ENCODE results near the gene ALPI. TPM values are rescaled to one million over a fixed set of nuclear protein-coding genes. Genes with fewer than 3 reads are reported as not detected.
"Not testable (repeated sequence)": the region's sequence is repeated elsewhere in the genome, so short reads cannot be mapped to it uniquely, and the experiment has no call there.

Gene ALPI
- total RNA-seq, 2 donors from 2014 or later = not detected

DNA sequence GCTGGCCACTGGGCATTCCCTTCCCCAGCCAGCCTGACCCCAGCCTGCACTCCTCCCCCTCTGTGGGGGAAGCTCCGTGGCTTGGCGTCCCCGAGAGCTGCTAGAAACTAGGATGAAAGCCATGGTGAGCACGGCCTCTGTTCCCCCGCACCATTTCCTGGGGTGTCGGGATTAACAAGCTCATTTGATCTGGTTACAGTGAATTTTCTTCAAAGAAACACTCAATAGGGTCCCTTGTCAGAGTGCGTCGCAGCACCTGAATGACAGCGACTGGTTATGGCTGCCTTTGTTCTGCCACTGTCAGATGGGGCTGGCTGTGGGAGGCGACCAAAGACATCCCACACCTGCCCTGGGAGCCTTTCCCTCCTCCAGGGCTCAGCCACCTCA lies 7.7 kb upstream of the ALPI start:
- no peak for DNase-seq (ENCODE audit: low spot score)
- H3K4me1 ChIP-seq (replicated peaks) = no peaks in the 10 kb centered on the region
- no peaks in the 10 kb centered on the region for H3K9me3 ChIP-seq
- TF ChIP-seq POLR2A (IDR thresholded peaks at IDR 0.05) (no peak), POLR2AphosphoS5 (IDR thresholded peaks at IDR 0.05) (no peak)
- TF ChIP-seq, protein P1, sequence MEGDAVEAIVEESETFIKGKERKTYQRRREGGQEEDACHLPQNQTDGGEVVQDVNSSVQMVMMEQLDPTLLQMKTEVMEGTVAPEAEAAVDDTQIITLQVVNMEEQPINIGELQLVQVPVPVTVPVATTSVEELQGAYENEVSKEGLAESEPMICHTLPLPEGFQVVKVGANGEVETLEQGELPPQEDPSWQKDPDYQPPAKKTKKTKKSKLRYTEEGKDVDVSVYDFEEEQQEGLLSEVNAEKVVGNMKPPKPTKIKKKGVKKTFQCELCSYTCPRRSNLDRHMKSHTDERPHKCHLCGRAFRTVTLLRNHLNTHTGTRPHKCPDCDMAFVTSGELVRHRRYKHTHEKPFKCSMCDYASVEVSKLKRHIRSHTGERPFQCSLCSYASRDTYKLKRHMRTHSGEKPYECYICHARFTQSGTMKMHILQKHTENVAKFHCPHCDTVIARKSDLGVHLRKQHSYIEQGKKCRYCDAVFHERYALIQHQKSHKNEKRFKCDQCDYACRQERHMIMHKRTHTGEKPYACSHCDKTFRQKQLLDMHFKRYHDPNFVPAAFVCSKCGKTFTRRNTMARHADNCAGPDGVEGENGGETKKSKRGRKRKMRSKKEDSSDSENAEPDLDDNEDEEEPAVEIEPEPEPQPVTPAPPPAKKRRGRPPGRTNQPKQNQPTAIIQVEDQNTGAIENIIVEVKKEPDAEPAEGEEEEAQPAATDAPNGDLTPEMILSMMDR (IDR thresholded peaks at IDR 0.05) = no peak
- WGBS = 54% methylated on average over 10 of the region's 10 CpGs
- H3K36me3 ChIP-seq = no peaks in the 10 kb centered on the region
- H3K4me3 ChIP-seq = no peak overlapping the region
- H3K27me3 ChIP-seq (replicated peaks; ENCODE audit: insufficient read depth) = no peaks in the 10 kb centered on the region
- intact Hi-C loops (cut with DNase I) = no loop called here
- no peak overlapping the region for H3K27ac ChIP-seq

DNA sequence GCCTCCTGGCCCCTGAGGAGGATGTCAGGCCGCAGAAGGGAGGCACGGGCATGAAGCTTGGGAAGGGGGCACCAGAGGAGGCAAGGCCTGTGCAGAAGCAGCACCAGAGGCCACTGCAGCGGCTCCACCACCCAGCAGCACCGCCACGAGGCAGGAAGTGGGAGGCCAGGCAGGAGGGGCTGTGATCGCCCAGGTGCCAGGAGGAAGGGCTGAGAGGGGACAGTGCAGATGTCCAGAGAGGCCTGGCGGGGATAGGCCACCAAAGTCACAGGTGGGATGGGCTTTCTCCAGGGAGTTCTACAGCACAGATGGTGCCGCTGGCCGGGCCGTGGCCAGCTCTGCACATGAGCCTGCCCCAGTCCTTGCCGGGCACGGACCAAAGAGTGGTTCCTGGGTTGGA lies 6.0 kb upstream of the ALPI start:
- no peak overlapping the region for H3K4me3 ChIP-seq
- no peaks in the 10 kb centered on the region for H3K36me3 ChIP-seq
- intact Hi-C loops (cut with DNase I) = no loop called here
- DNase-seq (ENCODE audit: low spot score) = no peak
- no peak overlapping the region for H3K27ac ChIP-seq
- H3K9me3 ChIP-seq = no peaks in the 10 kb centered on the region
- WGBS = 83% methylated on average over 12 of the region's 12 CpGs
- TF ChIP-seq, protein P1 (IDR thresholded peaks at IDR 0.05) = no peak
- TF ChIP-seq POLR2A (IDR thresholded peaks at IDR 0.05) = no peak
- H3K4me1 ChIP-seq (replicated peaks) = no peaks in the 10 kb centered on the region
- no peaks in the 10 kb centered on the region for H3K27me3 ChIP-seq (replicated peaks; ENCODE audit: insufficient read depth)

DNA sequence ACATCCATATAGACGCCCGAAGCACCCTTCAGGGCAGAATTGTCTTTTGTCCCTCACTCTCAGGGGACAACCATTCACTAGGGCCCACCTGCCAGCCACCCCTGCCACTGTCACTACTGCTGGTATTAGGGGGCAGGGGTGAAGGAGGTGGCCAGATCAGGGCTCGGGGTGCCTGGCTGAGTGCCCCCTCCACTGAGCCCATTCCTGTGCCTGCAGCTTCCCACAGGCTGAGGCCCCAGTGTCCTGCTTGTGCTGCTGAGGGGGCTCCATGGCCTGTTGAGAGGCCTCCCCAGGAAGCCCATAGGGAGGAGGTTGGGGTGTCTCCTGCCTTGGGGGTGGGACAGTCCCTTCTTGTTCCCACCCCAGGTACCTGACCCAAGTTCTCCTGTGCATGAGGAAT lies 4.3 kb upstream of the ALPI start:
- 95% methylated on average over 3 of the region's 3 CpGs for WGBS
- DNase-seq (ENCODE audit: low spot score); intact Hi-C loops (cut with DNase I); H3K27me3 ChIP-seq (replicated peaks; ENCODE audit: insufficient read depth); H3K9me3 ChIP-seq; H3K4me3 ChIP-seq; H3K4me1 ChIP-seq (replicated peaks); H3K27ac ChIP-seq; H3K36me3 ChIP-seq: not testable (repeated sequence)

DNA sequence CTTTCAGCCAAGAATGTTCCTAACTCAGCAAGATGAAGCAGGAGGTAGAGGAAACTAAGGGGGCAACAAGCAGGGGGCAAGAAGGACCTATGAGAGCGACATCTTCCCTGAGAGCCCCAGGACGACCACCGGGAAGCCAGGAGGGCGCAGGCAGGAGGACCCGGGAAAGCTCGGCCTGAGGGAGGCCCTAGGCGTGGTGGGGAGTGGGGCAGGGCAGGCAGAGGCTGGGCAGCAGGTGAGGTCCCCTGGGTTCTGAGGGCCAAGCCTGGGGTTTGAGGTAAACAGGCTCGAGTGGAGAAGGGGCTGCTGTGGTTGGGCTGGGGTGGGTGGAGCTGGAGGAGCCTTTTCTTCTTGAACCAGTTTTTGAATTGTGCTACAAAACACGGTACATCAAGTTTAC lies 1.3 kb upstream of the ALPI start:
- Histone ChIP-seq H3K36me3 (no peaks in the 10 kb centered on the region), H3K27me3 (replicated peaks; ENCODE audit: insufficient read depth) (peaks cover 7% of the 10 kb centered on the region), H3K4me3 (no peak overlapping the region), H3K27ac (no peak overlapping the region), H3K9me3 (no peaks in the 10 kb centered on the region), H3K4me1 (replicated peaks) (no peaks in the 10 kb centered on the region)
- WGBS = 92% methylated on average over 9 of the region's 9 CpGs
- DNase-seq (ENCODE audit: low spot score) = no peak
- TF ChIP-seq, protein P1 (IDR thresholded peaks at IDR 0.05) = no peak
- TF ChIP-seq POLR2AphosphoS5 (IDR thresholded peaks at IDR 0.05) = no peak
- intact Hi-C loops (cut with DNase I) = no loop called here

DNA sequence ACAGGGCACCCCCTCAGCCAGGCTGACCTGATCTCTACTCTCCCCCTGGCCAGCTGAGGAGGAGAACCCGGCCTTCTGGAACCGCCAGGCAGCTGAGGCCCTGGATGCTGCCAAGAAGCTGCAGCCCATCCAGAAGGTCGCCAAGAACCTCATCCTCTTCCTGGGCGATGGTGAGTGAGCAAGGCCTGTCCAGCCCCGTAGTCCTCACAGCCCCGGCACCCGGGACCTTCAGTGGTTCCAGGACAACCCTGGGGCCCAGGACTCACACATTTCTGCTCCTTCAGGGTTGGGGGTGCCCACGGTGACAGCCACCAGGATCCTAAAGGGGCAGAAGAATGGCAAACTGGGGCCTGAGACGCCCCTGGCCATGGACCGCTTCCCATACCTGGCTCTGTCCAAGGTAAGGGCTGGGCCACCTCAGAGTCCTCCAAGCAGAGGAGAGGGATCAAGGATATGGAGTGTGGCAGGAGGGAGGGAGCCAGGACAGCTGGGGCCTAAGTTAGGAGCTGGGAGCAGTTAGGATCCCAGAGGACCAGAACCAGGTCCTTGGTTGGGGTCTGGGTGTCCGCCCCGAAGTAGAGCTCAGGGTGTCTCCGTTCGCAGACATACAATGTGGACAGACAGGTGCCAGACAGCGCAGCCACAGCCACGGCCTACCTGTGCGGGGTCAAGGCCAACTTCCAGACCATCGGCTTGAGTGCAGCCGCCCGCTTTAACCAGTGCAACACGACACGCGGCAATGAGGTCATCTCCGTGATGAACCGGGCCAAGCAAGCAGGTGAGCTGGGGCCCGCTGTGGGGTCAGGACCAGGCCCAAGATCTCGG lies 555 bp downstream of the ALPI start:
- WGBS = 92% methylated on average over 26 of the region's 27 CpGs
- peaks cover 7% of the 10 kb centered on the region for H3K27me3 ChIP-seq (replicated peaks; ENCODE audit: insufficient read depth)
- H3K36me3 ChIP-seq = no peaks in the 10 kb centered on the region
- intact Hi-C loops (cut with DNase I) = no loop called here
- H3K4me3 ChIP-seq = no peak overlapping the region
- no peaks in the 10 kb centered on the region for H3K4me1 ChIP-seq (replicated peaks)
- H3K27ac ChIP-seq = no peak overlapping the region
- no peaks in the 10 kb centered on the region for H3K9me3 ChIP-seq
- TF ChIP-seq, protein P1 (IDR thresholded peaks at IDR 0.05) = no peak
- TF ChIP-seq POLR2AphosphoS5 (IDR thresholded peaks at IDR 0.05) (no peak), POLR2A (IDR thresholded peaks at IDR 0.05) (no peak)
- DNase-seq (ENCODE audit: low spot score) = no peak

All from prostate gland (tissue), 2 donors.